GM18909 (cell line): Measurements from ENCODE around the gene NPHS1.
A peak's percentile ranks its signal among the peaks of the same experiment; 100 is the strongest.
"Not testable (repeated sequence)": the region's sequence is repeated elsewhere in the genome, so short reads cannot be mapped to it uniquely, and the experiment has no call there.

Experiments
- ATAC-seq: cut with Tn5 transposase; IDR thresholded peaks from one replicate; pipeline ENCODE4 v1.9.1; 2021; ENCODE audit warnings: mild to moderate bottlenecking; ENCODE audit not compliant: unreplicated experiment, poor library complexity

NPHS1 gene, protein sequence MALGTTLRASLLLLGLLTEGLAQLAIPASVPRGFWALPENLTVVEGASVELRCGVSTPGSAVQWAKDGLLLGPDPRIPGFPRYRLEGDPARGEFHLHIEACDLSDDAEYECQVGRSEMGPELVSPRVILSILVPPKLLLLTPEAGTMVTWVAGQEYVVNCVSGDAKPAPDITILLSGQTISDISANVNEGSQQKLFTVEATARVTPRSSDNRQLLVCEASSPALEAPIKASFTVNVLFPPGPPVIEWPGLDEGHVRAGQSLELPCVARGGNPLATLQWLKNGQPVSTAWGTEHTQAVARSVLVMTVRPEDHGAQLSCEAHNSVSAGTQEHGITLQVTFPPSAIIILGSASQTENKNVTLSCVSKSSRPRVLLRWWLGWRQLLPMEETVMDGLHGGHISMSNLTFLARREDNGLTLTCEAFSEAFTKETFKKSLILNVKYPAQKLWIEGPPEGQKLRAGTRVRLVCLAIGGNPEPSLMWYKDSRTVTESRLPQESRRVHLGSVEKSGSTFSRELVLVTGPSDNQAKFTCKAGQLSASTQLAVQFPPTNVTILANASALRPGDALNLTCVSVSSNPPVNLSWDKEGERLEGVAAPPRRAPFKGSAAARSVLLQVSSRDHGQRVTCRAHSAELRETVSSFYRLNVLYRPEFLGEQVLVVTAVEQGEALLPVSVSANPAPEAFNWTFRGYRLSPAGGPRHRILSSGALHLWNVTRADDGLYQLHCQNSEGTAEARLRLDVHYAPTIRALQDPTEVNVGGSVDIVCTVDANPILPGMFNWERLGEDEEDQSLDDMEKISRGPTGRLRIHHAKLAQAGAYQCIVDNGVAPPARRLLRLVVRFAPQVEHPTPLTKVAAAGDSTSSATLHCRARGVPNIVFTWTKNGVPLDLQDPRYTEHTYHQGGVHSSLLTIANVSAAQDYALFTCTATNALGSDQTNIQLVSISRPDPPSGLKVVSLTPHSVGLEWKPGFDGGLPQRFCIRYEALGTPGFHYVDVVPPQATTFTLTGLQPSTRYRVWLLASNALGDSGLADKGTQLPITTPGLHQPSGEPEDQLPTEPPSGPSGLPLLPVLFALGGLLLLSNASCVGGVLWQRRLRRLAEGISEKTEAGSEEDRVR (N-terminal part only)

GRCh38 chr19:35852029-35852780, at the start of gene NPHS1:
TSS of gene NPHS1 (minus strand) at chr19:35852504. CDS start at chr19:35851837, 667 bp downstream.
- ATAC-seq, result no peak

- ATAC-seq, result no peak
These were observed 48.8 kb upstream of the NPHS1 start for GRCh38 chr19:35901055-35901644.

- ATAC-seq, result peak; percentile 43
These were observed 47.4 kb upstream of the NPHS1 start for GRCh38 chr19:35899547-35900214.

DNA sequence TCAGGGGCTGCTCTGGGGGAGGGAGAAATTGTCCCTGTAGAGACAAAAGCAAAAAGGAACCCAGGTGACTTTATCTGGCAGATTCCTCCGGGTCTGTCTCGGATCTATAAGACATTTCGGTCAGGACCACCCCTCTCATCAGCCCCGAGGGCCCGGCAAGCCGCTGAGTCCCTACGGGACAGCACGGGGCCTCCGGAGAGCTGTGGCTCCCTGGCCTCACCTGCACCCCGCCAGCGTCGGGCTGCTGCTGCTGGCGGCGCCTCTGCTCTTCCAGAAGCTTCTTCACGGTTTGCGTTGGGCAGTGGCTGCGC, 46.1 kb upstream of the NPHS1 start:
- ATAC-seq, result no peak

GRCh38 chr19:35897706-35898451, 45.6 kb upstream of the NPHS1 start:
- ATAC-seq, result no peak

- no peak for ATAC-seq
These were observed 44.3 kb upstream of the NPHS1 start for GRCh38 chr19:35896643-35897040.

GRCh38 chr19:35895911-35896642, 43.8 kb upstream of the NPHS1 start:
- no peak for ATAC-seq

GRCh38 chr19:35894342-35894741, 42.0 kb upstream of the NPHS1 start:
- no peak for ATAC-seq

DNA sequence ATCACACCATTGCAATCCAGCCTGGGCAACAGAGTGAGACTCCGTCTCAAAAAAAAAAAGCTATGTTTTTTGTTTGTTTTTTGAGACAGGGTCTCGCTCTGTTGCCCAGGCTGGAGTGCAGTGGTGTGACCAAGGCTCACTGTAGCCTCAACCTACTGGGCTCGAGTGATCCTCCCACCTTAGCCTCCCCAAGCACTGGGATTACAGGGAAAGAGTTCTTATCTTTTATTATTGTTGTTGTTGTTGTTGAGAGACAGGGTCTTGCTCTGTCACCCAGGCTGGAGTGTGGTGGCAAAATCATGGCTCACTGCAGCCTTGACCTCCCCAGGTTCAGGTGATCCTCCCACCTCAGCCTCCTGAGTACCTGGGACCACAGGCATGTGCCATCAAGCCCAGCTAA, 39.5 kb upstream of the NPHS1 start:
- ATAC-seq, result not testable (repeated sequence)

DNA sequence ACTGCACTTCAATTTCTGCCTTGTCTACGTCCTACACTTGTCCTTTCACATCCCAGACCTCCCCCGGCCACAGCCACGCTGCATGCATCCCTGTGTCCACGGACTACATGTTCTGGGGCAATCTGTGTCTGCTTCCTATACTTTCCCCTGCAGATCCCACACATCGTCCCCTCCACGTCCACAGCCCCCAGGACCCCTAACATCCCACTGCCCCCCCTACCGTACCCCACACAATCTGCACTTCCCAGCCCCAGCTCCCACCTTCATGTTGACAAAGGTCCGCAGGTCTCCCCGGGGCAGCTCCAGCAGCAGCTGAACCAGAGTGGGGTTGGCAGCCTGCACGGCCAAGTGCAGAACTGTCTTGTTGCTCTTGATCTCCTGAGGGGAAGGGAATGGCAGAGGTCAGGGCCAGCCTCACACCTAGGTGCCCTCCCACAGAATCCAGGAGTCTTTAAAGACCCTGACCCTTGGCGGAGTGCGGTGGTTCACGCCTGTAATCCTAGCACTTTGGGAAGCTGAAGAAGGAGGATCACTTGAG, 37.9 kb upstream of the NPHS1 start:
- no peak for ATAC-seq

- no peak for ATAC-seq
These were observed 37.2 kb upstream of the NPHS1 start for GRCh38 chr19:35889370-35890112.

- ATAC-seq, result no peak
These were observed 36.1 kb upstream of the NPHS1 start for GRCh38 chr19:35888398-35888797.

- ATAC-seq, result no peak
These were observed 34.9 kb upstream of the NPHS1 start for GRCh38 chr19:35887197-35887596.

- ATAC-seq, result no peak
These were observed 33.6 kb upstream of the NPHS1 start for GRCh38 chr19:35885904-35886303.

GRCh38 chr19:35885225-35885738, 33.0 kb upstream of the NPHS1 start:
- ATAC-seq, result no peak

- no peak for ATAC-seq
These were observed 31.6 kb upstream of the NPHS1 start for GRCh38 chr19:35883882-35884281.
